Measurements from ENCODE around the gene OTUB2. TPM values are rescaled to one million over a fixed set of nuclear protein-coding genes. Genes with fewer than 3 reads are reported as not detected.

Gene OTUB2
- polyA plus RNA-seq, 3 donors, result 0.25 to 0.95 (median 0.28) TPM

DNA sequence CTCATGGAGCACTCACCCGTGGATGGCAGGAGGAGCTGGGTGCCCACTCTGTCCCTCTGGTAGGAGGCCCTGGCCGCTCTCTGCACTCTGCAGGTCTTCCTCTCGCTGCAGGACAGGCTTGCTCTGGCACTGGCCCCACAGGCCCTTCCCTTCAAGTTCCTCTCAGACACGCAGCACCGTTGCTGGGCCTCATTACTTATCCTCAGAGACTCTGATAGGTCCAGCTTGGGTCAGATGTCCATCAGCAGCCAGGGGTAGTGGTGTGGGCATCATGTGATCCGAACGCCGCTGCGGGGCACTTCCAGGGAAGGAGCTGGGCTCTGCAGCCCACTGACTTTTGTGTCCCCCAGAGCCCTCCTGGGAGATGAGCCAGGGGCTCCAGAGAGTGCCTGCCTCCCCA, 11.8 kb downstream of the OTUB2 start:
- H3K36me3 Mint-ChIP-seq, result no peaks in the 10 kb centered on the region
- no peaks in the 10 kb centered on the region for H3K36me3 ChIP-seq (replicated peaks in 1 of 2; ENCODE audit: control insufficient read depth in 1 of 2, insufficient read depth in 2 of 2, low read length in 2 of 2)
- no peak overlapping the region for H3K4me3 Mint-ChIP-seq
- H3K27ac ChIP-seq (ENCODE audit: low read depth in 1 of 2, low read length in 2 of 2), result no peak overlapping the region
- H3K9me3 Mint-ChIP-seq, result peaks cover 0 to 1% (median 0%) of the 10 kb centered on the region in 7 donors
- TF ChIP-seq, protein P1, sequence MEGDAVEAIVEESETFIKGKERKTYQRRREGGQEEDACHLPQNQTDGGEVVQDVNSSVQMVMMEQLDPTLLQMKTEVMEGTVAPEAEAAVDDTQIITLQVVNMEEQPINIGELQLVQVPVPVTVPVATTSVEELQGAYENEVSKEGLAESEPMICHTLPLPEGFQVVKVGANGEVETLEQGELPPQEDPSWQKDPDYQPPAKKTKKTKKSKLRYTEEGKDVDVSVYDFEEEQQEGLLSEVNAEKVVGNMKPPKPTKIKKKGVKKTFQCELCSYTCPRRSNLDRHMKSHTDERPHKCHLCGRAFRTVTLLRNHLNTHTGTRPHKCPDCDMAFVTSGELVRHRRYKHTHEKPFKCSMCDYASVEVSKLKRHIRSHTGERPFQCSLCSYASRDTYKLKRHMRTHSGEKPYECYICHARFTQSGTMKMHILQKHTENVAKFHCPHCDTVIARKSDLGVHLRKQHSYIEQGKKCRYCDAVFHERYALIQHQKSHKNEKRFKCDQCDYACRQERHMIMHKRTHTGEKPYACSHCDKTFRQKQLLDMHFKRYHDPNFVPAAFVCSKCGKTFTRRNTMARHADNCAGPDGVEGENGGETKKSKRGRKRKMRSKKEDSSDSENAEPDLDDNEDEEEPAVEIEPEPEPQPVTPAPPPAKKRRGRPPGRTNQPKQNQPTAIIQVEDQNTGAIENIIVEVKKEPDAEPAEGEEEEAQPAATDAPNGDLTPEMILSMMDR (IDR thresholded peaks at IDR 0.05), result no peak
- H3K4me3 ChIP-seq (replicated peaks in 1 of 3; ENCODE audit: low read depth in 2 of 3, low read length in 3 of 3), result no peak overlapping the region
- no peaks in the 10 kb centered on the region for H3K4me1 Mint-ChIP-seq
- no peak overlapping the region for H2AFZ ChIP-seq (ENCODE audit: insufficient read depth, low read depth, low read length, poor library complexity, severe bottlenecking)
- 99% methylated on average over 7 of the region's 9 CpGs for whole genome bisulfite sequencing (ENCODE audit: insufficient coverage)
- H3K27me3 ChIP-seq (ENCODE audit: control insufficient read depth in 2 of 2, insufficient read depth in 2 of 2, low read length in 2 of 2), result no peaks in the 10 kb centered on the region
- no peaks in the 10 kb centered on the region for H3K9me3 ChIP-seq (replicated peaks in 1 of 2; ENCODE audit: control insufficient read depth in 1 of 2, insufficient read depth in 1 of 2, low read length in 2 of 2)
- no peaks in the 10 kb centered on the region for H3K79me2 ChIP-seq (ENCODE audit: insufficient read depth, low read length)
- H3K27me3 Mint-ChIP-seq (ENCODE audit: low read depth in 3 of 3), result peaks cover 0 to 2% (median 1%) of the 10 kb centered on the region in 3 donors
- no peaks in the 10 kb centered on the region for H3K4me1 ChIP-seq (ENCODE audit: control insufficient read depth in 1 of 2, insufficient read depth in 2 of 2, low read length in 2 of 2)
- H3K4me2 ChIP-seq (replicated peaks; ENCODE audit: extremely low read depth, low read length, poor library complexity, severe bottlenecking), result no peak overlapping the region
- H3K9ac ChIP-seq (ENCODE audit: insufficient read depth, low read length, poor library complexity, severe bottlenecking), result no peak overlapping the region
- intact Hi-C loops (cut with micrococcal nuclease), result loop anchor here (2.0 to 10.0 kb wide), 4 partner anchors 99 to 144 kb away; partner anchors contain the start of gene PPP4R4 (in 1 of the 2)
- no peak for DNase-seq
- H3K27ac Mint-ChIP-seq, result no peak overlapping the region
- H4K20me1 ChIP-seq (ENCODE audit: insufficient read depth, low read length), result no peaks in the 10 kb centered on the region

DNA sequence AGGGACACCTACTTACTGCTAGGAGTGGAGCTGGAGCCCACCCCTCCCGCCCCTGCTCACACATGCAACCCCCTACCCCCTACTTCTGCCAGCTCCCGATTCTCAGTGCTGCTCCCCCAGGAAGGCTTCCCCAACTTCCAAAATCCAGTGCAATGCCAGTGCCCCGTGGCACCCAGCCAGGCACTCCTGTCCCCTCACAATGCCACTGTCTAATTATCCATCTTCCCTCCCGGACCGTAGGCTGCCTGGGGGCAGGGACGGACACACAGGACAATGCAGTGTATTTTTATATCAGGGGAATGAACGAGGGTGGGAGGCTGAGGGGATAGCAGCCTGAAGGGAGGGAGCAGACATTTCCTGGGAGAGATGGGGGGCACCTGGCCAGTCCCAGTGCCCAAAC, 12.4 kb downstream of the OTUB2 start:
- Mint-ChIP-seq H3K27me3 (ENCODE audit: low read depth in 3 of 3) (peaks cover 0 to 2% (median 1%) of the 10 kb centered on the region in 3 donors), H3K4me1 (no peaks in the 10 kb centered on the region), H3K9me3 (peaks cover 0 to 1% (median 0%) of the 10 kb centered on the region in 7 donors), H3K36me3 (peaks cover 1 to 2% of the 10 kb centered on the region in 2 donors), H3K27ac (no peak overlapping the region), H3K4me3 (no peak overlapping the region)
- DNase-seq, result no peak
- Histone ChIP-seq H4K20me1 (ENCODE audit: insufficient read depth, low read length) (no peaks in the 10 kb centered on the region), H3K27ac (ENCODE audit: low read depth in 1 of 2, low read length in 2 of 2) (no peak overlapping the region), H3K9ac (ENCODE audit: insufficient read depth, low read length, poor library complexity, severe bottlenecking) (no peak overlapping the region), H2AFZ (ENCODE audit: insufficient read depth, low read depth, low read length, poor library complexity, severe bottlenecking) (no peak overlapping the region), H3K79me2 (ENCODE audit: insufficient read depth, low read length) (no peaks in the 10 kb centered on the region), H3K4me3 (replicated peaks in 1 of 3; ENCODE audit: low read depth in 2 of 3, low read length in 3 of 3) (no peak overlapping the region), H3K9me3 (replicated peaks in 1 of 2; ENCODE audit: control insufficient read depth in 1 of 2, insufficient read depth in 1 of 2, low read length in 2 of 2) (no peaks in the 10 kb centered on the region), H3K4me2 (replicated peaks; ENCODE audit: extremely low read depth, low read length, poor library complexity, severe bottlenecking) (no peak overlapping the region), H3K4me1 (ENCODE audit: control insufficient read depth in 1 of 2, insufficient read depth in 2 of 2, low read length in 2 of 2) (no peaks in the 10 kb centered on the region), H3K36me3 (replicated peaks in 1 of 2; ENCODE audit: control insufficient read depth in 1 of 2, insufficient read depth in 2 of 2, low read length in 2 of 2) (no peaks in the 10 kb centered on the region), H3K27me3 (ENCODE audit: control insufficient read depth in 2 of 2, insufficient read depth in 2 of 2, low read length in 2 of 2) (no peaks in the 10 kb centered on the region)
- WGBS (ENCODE audit: insufficient coverage), result 83% methylated on average over 1 of the region's 7 CpGs
- intact Hi-C loops (cut with micrococcal nuclease), result loop anchor here (5.0 to 10.0 kb wide), 3 partner anchors 99 to 144 kb away; partner anchors contain the start of gene PPP4R4 (in 1 of the 2)
- TF ChIP-seq, protein P1 (IDR thresholded peaks at IDR 0.05), result no peak

Data from CD14-positive monocyte (primary cell).